CD4-positive, alpha-beta T cell treated with Interleukin-17A for 1 hour (primary cell): ENCODE measurements around the gene SLC24A3.

Source experiments
- DNase-seq: peaks from one replicate; pipeline ENCODE4 v3.0.0-alpha.2; 2020

Gene SLC24A3

DNA sequence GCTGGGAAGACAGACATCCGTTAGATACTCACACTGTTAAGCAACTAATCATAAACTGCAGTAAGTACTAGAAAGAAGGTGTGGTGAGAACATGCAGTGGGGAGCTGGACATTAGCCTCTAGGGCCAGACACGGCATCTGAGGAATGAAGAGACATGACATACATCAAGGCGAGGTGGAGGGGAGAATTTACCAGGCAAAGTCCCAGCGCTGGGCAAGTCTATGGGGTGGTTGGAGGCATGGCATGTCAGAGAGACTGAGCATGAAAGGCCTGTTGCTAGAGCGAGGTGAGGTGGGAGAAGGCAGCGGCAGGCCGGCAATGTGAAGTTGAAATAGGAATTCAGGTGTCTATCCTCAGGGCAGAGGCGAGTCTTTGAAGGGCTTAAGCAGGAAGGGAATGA, 31.8 kb downstream of the SLC24A3 start:
- DNase-seq = no peak

DNA sequence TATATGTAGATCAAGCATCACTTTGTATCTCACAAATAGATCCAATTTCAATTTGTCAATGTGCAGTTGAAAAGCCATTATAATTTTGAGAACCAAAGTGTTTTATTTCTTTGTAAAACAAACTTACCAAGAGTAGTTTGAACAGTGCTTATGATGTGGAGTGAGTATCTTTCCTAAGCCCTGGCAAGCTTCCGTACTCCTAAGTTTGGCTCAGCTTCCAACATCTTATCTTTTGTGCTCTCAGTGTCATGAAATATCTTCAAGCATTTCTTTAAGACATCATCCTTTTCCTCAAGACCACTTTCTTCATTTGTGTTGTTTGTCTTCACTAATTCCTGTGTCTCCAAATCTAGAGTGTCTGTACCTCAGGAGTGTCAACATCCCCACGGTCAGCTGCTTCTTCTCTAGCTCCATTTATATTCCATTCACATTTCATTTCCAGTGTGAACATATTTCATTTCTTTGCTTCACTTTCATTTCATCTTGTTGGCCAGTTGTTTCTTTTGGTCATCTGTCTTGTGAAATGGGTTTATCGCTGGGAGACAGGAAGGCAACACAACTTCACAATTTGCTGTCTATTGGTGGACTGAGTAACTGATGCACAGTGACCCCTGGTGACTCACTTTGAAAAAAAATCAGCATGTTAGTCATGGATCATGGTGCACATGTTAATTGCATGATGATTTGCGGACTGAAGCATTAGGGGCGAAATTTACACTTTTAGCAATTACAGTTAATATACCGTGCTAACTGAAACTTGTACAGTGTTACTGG, 36.9 kb downstream of the SLC24A3 start:
- no peak for DNase-seq

DNA sequence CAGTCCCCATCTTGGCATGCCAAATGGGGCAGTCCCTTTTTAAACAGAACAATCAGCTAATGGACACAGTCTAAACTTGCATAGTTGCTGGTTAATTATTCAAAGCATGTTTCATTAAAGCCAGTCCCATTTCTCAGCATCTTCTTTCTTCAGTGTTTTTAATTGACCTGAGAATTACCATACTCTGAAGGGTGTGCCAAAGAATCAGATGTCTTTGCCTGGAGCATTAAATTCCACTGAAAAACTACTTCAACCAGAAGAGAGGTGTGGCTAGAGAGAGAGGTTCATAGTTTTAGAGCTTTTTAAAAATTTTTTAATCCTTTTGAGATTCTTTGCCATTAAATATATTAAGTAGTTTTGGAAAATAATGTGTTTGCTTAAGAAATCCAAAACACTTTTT, 37.9 kb downstream of the SLC24A3 start:
- no peak for DNase-seq

DNA sequence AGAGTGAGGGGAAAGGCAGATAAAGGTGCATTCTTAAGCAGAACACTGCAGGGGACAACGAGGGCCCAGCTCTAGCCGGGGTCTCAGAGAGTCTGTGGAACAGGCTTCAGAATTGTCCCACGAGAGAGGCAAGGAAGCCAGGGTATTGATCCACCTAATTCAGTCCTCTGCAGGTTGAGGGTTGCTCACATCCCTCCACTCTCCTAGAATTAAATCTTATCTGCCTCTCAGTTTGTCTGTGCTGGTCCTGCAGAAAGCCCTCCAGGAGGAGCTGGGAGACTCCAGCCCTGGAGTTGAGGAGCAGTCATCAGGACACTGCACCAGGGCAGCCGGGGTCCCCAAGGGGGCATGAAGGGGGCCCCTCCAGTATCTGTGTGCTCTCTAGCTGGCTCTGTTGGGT, 39.1 kb downstream of the SLC24A3 start:
- no peak for DNase-seq

DNA sequence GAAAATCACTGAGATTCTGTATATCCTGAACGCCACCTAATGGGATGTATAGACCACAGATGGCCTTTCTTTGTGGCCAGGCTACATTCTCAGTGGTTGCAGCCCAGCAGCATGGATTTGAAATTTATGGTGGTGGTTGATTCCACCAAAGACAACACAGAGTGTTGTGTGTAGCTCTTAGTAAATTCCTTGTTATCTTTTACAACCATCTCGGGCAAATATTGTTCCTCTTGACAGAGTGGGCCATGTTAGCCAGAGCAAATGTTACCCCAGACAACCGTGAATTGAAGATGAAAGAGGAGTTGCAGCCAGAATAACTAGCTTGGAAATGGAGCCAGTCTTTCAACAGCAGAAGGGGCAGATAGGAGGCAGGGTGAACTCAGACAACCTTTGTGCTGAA, 39.5 kb downstream of the SLC24A3 start:
- no peak for DNase-seq

DNA sequence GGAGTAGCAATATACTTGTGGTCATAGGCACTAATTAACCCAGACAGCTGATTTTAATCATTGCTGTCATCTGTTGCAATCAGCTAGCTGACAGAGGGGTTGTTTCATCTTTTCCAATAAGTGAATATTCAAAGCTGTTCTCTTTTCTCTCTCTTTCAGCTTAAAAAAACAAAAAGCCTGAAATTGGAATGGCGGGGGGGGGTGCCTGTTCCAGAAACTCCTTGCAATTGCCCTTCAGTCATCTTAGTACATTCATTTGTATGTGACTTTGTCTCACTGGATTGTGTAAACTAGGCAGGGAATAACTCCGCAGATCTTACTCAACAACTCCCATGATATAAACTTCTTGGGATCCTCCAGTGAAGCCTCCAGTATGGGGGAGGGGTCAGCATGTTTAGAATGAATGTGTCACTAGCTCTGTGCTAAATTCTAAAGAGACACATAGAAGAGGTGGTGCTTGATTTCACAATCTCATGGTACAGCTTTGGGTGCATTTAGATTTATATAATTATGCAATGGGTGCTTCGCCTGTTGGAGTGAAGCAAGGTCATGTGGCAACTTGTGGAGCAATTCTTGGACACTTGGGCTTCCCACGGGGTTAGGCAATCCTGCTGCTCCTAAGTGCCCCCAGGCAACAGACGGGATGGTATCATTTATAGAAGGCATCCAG, 40.1 kb downstream of the SLC24A3 start:
- no peak for DNase-seq

DNA sequence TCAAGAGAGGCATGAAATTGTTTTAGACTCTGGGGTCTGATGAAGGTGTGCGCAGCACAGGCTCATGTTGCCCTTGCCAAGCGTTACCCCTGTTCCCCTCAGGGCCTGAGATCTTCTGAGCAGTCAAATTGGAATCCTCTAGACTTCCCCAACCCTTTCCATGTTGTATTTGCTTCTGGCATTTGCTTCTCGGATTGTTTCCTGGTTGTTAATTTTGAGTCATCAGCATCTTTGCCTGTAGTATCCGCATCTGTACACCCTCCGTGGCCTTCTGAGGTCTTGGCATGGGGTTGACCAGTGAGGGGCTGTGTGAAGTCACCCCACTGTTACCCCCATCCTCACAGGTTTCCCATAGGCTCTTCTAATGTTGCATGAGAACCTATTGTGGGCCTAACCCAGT, 40.9 kb downstream of the SLC24A3 start:
- no peak for DNase-seq

DNA sequence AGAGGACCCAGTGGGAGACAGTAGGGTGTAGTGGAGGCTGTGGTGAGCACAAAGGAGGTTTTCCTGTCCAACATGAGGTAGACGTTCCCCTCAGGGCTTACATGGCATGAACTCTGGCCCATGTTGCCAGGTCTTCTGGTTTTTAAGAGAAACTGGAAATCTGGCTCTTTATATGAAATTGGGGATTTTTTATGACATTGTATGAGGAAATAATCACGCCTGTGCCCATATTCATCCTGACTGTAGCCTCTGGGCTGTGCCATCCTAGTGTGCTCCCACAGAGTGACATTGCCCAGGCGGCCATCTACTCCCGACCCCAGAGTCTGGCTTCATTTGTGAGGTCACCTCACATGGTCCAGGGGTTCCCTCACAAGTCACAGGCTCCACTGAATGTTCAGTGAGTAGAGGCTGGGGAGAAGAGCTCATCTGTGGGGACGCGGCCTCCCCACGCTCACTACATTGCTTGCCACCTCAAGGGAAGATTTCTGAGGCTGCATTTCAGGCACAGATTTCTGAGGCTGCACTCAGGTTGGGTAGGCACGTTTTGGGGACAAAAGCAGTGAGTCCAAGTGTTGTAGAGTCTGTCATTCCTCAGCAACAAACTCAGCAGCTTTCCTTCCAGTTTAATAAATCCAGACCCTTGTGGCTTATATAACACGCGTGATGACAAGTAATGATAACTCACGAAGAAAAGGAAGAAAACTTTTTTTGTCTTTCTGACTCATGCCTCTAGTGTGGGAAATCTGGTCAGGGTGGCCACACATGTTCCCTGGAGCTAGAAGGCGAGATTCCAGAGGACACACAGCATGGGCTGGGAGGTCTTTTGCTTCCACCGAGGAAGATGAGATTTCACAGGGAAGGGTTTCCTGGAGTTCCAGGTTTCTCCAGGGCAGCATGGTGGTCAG, 41.7 kb downstream of the SLC24A3 start:
- DNase-seq = no peak

DNA sequence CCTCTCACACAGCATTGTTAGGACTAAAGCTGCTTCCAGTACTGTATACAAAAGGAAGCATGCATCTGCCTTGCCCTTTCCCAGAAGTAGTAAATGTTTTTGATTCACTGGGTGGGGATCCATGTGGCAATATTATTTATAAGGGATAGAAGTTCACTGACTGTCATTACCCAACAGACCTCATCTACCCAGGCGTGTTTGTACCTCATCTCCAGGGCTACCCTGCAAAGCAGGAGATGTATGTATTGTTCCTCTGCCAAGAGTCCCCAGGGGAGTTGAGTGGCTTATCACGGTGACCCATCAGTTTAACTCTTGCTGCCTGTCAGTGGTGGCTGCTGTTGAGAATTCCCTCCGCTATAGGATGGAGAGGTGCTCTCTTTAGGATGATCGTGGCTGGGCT, 42.5 kb downstream of the SLC24A3 start:
- no peak for DNase-seq

DNA sequence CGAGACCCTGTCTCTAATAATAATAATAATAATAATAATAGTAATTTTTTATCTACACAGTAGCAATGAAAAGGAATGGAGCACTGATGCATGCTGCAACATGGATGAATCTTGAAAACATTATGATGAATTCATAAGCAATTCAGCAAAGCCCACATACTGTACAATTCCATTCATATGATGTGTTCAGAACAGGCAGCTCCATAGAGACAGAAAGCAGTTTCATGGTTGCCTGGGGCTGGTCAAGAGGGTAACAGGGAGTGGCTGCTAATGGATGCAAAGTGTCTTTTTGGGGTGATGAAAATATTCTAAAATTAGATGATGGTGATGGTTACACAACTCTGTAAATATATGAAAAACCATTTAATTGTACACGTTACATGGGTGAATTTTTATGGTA, 43.6 kb downstream of the SLC24A3 start:
- DNase-seq = no peak

DNA sequence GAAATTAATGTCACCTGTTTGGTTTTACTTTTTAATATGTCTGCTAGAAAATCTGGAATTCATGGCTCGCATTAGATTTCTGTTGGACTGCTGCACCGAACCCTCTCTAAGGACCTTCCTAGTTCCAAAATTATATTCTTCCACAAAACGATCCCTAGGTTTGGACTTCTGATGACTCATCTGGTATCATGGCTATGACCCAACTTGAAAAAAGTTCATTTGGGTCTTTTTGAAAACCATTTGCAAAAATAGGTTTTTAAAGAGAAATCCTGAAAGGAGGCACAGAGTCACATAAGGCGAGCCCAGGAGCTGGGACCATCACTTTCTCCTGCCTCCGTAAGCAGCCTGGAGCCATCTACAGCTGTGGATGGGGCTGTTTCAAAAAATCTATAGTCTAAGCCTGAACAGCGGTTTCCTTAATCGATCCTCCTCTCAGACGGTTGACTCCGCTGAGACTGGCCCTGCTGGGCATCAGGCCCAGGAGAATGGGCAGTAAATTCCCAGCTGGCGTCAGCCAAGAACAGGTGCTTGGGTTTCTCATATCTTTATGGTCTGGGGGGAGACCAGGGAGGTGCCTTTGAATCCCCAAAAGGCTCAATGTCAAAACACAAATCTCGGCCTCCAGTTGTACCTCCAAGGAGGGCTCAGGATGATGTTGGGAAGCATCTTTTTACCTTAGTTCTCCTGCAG, 44.6 kb downstream of the SLC24A3 start:
- no peak for DNase-seq

DNA sequence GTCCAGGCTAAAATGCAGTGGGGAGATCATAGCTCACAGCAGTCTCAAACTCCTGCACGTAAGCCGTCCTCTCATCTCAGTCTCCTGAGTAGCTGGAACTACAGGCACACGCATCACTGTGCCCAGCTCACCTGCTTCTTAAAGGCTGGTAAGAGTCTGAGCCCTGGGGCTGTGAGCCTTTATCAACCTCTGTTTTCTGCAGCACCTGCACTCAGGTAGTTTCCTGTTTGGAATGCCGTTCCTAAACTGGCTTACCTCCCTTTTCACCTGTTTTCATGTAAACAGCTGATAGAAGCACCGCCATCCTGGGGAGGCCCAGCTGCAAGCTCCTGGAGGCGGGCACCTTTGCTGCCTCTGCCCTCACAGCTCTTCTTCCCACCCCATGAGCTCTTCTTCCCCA, 45.4 kb downstream of the SLC24A3 start:
- DNase-seq = no peak

DNA sequence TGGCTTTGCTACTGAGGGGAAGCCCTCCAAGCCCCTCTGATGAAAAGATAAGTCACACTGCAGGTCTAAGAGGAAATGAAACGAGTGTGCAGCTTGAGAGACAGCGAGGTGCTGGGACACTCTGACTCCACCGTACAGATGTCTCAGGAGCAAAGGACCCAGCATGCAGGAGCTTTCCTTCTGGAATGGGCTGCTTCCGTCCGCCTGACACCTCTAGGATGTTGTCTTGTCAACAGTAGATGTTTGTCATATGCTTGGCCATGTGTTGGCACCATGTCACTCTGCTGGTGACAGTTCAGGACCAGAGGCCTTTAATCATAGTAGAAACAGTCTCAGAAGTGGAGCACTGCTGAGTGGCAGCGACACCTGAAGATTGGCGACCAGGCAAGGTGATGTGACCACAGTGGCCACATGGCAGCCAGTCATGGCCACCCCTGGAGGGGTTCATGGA, 46.7 kb downstream of the SLC24A3 start:
- no peak for DNase-seq

DNA sequence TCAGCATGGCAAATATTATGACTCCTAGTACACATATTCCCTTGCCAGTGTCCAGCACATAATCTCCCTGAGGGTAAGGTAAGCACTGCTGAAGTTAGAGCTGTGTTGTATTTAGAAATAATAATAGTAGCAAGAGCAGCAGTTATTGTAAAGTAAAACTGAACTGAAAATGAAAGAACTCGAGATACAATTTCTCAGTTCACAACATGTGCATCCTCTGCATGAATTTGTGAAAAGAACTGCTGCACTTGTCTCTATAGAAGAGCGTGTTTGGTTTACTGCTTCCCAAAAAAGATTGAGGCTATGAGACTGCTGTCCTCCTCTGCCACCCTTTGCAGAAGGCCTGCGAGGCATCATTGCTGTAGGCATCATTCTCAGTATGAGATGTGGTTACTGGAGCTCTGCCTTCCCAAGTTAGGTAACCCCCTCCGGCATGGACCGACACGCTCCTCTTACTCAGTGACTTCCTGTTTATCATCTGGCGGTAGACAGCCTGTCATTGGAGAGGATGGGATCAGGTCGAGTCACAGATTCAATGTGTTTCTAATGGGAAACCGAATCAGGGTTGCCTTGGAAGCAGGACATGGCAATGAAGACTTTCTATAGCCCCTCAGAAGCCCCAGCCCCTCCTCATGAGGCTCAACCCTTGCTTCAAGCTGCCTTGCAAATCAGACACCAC, 48.1 kb downstream of the SLC24A3 start:
- no peak for DNase-seq

DNA sequence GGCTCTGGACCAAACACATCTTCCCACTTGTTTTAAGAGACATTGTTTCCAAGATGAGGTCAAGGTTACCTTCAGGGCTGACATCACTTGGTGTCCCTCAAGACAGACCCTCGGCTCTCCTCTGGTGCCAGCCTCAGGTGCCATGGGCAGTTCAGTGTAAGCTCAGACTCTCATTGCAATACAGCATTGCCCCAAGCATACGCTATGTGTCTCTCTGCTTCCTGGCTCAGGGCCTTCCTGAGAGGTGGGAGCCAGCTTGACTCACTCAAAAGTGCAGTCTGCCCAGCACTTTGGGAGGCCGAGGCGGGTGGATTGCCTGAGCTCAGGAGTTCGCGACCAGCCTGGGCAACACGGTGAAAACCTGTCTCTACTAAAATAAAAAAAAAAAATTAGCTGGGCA, 51.7 kb downstream of the SLC24A3 start:
- DNase-seq = no peak

DNA sequence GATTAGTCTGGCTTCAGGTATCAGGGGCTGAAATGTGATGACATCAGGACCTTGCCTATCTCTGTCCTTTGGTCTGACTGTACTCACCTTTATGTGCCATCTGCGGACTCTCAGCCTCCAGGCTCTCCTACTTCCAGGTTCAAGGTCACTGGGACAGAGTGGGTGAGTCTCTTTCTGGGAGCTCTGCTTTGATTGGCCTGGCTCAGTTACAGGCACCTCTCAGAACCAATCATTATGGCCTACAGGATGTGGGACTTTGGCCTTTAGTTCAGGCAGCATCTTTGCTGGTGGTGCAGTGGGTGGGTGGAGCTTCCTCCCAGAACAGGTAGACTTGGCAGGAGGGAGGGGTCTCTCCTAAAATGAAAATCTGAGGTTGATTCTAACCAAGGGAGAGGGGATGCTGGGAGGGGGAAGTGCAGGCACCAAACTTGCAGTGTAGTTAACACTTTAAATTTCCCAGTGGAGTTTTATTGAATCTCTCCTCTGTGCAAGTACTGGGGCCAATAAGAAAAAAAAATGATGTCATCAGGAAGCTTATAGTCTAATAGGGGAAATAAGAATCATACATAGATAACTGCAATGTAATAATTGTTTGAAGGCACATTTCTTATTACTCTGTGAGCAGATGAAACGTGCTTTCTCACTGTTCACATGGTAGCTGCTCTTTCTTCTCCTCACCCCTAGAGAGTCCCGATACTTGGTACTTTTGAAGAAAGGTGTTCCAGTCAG, 53.4 kb downstream of the SLC24A3 start:
- no peak for DNase-seq

DNA sequence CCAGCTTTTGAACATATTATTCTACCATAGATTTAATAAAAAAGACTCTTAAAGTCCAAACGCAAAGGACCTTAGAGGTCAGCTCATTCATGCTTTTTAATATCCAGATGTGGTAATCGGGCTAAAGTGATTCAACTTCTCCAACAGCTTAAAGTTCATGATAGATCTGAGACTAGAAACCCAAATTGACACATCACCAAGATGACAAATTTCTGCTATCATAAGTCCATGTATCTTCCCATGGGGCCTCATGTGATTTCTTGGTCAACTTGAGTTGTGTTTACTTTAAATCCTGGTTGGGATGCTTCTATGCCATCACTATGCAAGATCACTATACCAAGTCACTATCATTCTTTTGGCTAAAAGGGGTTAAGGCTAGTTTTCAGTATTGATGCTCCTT, 56.0 kb downstream of the SLC24A3 start:
- no peak for DNase-seq

DNA sequence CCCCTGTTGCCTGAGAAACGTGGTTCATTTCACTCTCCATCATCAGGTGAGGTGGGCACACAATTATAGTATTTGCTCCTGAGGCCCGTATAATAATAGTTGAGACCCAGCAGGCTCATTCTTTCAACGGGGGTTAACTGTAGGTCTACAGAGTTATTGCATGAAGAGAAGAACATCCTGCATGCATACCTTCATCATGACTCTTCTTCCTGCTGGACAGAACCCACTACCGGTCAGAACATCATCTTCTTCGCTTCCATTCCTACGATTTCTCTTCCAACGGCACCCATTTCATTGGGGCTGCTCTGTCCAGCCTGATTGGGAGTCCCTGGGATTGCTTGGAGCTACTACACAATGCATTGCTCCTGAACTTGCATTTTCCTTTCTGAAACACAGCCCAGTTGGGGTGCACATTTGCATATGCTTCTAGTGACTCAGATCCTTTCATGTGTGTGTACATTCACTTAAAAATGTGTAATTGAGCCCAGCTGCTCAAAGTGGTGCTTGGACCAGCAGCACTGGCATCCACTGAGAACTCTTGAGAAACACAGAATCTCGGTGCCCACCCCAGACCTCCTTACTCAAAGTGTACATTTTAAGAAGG, 57.4 kb downstream of the SLC24A3 start:
- no peak for DNase-seq

DNA sequence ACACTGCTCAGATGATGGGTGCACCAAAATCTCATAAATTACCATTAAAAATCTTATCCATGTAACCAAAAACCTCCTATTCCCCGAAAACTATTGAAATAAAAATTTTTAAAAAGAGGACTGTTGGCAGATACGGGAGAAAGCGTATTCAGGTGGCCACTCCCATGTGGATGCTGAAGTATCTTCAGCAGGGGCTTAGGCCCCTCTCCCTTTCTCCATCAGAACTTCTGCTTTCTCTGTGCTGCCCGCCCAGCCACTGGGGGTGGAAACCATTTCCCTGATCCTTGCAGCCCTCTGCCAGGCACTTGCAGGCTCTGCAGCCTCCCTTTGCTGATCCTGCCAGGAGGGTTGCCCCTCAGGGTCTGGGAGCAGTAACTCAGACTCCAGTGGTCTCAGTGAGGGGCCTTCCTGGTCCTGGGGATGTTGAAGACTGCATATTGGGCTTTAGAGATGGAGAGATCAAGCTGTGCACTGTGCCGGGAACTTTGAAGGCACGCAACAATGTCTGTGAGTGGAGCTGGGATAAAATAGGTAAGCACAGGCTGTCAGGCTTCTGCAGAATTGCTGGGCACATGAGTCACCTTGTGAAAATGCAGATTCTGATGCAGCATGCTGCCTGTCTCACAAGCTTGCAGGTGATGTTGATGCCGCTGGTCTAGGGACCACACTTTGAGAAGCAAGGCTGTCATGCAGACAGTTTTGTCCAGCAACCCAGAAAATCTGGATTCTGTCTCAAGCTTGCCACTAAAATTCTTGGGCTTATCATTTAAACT, 59.6 kb downstream of the SLC24A3 start:
- DNase-seq = no peak

DNA sequence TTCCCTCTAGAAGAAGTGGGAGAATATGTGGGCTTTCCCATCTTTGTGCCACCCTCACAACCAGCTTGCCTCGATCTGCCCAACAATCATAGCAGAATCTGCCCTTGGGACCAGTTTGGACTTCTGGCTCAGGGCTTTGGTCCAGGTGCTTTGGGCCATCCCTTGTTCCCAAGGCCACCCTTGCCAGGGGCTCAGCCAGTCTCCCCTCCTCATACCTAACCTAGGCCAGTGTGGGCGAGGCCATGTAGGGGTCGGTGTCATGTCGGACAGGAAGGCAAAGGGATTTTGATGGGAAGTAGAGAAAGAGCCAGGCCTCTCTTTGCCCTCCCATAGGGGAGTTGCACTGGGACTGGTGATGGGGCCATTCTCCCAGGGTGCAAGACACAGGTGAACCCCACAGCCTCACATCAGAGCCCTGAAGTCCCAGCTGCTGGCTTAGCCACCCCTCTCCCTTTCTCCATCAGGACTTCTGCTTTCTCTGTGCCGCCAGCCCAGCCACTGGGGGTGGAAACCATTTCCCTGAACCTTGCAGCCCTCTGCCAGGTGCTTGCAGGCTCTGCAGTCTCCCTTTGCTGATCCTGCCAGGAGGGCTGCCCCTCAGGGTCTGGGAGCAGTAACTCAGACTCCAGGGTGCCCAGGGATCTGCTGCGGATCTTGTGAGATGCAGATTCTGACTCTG, 60.7 kb downstream of the SLC24A3 start:
- no peak for DNase-seq
